Nephron progenitor cell (in vitro differentiated cells): Measurements from ENCODE around the gene CSNK1D.

ENCODE experiments used
- DNase-seq: peaks from one replicate; pipeline ENCODE4 v3.0.0; 2021
- H3K27ac Mint-ChIP-seq: 2 replicates; pipeline ENCODE4 v1.8.0; 2021; ENCODE audit warnings: mild to moderate bottlenecking, moderate library complexity, mixed read lengths
- H3K27me3 Mint-ChIP-seq: 2 replicates; pipeline ENCODE4 v1.8.0; 2021; ENCODE audit warnings: mild to moderate bottlenecking, low read depth, mixed read lengths; ENCODE audit not compliant: poor library complexity
- H3K36me3 Mint-ChIP-seq: 2 replicates; pipeline ENCODE4 v1.8.0; 2021; ENCODE audit warnings: low read depth, mixed read lengths
- H3K4me1 Mint-ChIP-seq: 2 replicates; pipeline ENCODE4 v1.8.0; 2021; ENCODE audit warnings: mixed read lengths
- H3K4me3 Mint-ChIP-seq: 2 replicates; pipeline ENCODE4 v1.8.0; 2021; ENCODE audit warnings: mild to moderate bottlenecking, moderate library complexity, mixed read lengths
- H3K9me3 Mint-ChIP-seq: 2 replicates; pipeline ENCODE4 v1.8.0; 2021; ENCODE audit warnings: mild to moderate bottlenecking, moderate library complexity, mixed read lengths
- TF ChIP-seq, protein P1 (sequence below): fragments of 200-600 bp; sonication (generic); IDR thresholded peaks from 2 replicates; pipeline ENCODE4 v1.5.0; 2021; ENCODE audit warnings: antibody characterized with exemption

The CSNK1D gene

GRCh38 chr17:82296511-82297279 lies 23.2 kb upstream of the CSNK1D start:
- H3K36me3 Mint-ChIP-seq, result no peaks in the 10 kb centered on the region
- no peak overlapping the region for H3K4me3 Mint-ChIP-seq
- H3K4me1 Mint-ChIP-seq, result peaks cover 60% of the 10 kb centered on the region
- no peak overlapping the region for H3K27ac Mint-ChIP-seq
- TF ChIP-seq, protein P1, sequence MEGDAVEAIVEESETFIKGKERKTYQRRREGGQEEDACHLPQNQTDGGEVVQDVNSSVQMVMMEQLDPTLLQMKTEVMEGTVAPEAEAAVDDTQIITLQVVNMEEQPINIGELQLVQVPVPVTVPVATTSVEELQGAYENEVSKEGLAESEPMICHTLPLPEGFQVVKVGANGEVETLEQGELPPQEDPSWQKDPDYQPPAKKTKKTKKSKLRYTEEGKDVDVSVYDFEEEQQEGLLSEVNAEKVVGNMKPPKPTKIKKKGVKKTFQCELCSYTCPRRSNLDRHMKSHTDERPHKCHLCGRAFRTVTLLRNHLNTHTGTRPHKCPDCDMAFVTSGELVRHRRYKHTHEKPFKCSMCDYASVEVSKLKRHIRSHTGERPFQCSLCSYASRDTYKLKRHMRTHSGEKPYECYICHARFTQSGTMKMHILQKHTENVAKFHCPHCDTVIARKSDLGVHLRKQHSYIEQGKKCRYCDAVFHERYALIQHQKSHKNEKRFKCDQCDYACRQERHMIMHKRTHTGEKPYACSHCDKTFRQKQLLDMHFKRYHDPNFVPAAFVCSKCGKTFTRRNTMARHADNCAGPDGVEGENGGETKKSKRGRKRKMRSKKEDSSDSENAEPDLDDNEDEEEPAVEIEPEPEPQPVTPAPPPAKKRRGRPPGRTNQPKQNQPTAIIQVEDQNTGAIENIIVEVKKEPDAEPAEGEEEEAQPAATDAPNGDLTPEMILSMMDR, result no peak
- DNase-seq, result no peak
- peaks cover 30% of the 10 kb centered on the region for H3K27me3 Mint-ChIP-seq
- H3K9me3 Mint-ChIP-seq, result no peaks in the 10 kb centered on the region

DNA sequence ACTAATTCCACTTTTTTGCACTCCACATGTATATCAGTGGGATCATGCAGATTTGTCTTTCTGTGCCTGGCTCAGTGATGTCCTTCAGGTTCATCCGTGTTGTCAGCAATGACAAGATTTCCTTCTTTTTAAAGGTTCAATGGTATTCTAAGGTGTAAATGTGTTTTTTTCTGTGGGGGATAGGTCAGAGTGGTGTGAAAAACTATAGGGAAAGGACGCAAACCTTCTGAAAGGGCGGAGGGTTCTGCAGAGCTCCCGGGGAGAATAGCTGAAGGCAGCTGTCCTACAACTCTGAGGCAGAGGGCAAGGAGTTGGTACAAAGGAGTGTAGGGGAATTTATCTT lies 21.9 kb upstream of the CSNK1D start:
- peaks cover 61% of the 10 kb centered on the region for H3K4me1 Mint-ChIP-seq
- H3K9me3 Mint-ChIP-seq, result no peaks in the 10 kb centered on the region
- TF ChIP-seq, protein P1, result no peak
- no peak for DNase-seq
- H3K27ac Mint-ChIP-seq, result no peak overlapping the region
- peaks cover 32% of the 10 kb centered on the region for H3K27me3 Mint-ChIP-seq
- H3K36me3 Mint-ChIP-seq, result no peaks in the 10 kb centered on the region
- H3K4me3 Mint-ChIP-seq, result peak overlapping the region; percentile 35

DNA sequence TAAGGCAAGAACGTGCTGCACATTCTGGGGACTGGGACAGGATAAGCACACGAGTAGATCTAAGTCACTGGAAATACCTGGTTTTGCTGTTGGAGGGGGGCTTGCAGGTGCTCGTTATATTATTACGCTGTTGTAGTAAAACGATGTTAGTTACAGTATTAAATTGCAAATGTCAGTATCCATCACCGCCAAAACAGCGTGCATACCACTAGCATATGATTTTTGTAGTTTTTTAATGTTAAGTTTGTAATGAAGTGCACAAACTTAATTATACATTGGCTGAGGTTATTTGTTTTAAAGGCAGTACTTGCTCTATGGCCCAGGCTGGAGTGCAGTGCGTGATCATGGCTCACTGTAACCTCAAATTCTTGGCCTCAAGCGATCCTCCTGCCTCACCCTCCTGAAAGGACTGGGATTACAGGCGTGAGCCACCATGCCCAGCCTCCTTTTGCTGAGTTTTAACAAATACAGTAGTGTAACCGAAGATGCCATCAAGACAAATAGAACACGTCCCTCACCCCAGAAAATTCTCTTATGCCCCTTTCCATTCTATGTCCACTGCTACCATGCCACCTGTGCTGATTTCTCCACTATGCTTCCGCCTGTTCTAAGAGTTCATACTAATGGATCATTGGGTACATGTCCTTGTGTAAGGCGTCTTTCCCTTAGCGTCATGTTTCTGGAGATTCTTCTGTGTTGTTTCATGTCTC lies 20.7 kb upstream of the CSNK1D start:
- Mint-ChIP-seq H3K36me3 (no peaks in the 10 kb centered on the region), H3K4me1 (peaks cover 61% of the 10 kb centered on the region), H3K27ac (peak overlapping the region; percentile 88), H3K9me3 (no peaks in the 10 kb centered on the region), H3K27me3 (peaks cover 32% of the 10 kb centered on the region), H3K4me3 (peak overlapping the region; percentile 82)
- TF ChIP-seq, protein P1, result no peak
- DNase-seq, result no peak

DNA sequence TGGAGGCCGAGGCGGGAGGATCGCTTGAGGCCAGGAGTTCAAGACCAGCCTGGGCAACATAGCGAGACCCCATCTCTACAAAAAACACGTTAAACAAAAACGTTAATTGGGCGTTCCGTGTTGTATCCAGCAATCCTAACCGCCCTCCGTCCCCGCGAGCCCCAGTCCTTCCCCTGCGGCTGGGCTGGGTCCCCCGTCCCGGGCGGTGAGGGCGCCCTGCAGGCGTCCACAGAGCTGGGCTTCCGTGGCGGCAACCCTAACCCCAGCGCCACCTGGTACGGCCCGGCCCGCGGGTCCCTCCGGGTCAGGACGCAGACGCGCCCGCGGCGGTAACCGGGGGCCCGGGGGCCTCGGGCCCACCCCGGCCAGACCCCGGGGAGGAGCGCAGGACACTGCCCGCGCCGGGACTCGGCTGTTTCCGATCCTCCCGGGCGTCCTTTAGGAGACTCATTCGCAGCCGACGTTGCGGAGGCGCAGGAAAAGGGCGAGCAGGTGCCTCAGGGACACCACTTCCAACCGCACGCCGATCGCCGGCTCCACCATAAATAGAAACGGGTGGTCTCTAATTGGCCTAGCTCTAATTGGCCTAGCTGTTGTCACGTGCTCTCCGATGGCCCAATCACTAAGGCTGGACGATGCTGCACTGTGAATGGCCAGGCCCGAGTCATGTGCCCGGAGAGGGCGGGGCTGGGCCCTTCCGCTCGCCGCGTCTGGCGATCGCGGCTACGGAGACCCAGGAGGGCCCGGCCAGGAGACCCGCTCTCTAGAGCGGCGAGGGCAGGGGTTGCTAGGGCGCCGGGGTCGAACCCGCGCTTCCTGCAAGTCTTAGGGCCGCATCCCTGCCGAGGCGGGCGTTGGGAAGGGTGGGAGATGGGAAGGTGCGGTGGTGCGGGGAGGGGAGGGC lies 19.0 kb upstream of the CSNK1D start:
- Mint-ChIP-seq H3K4me1 (peaks cover 59% of the 10 kb centered on the region), H3K27ac (peak overlapping the region; percentile 91), H3K4me3 (peak overlapping the region; percentile 82), H3K27me3 (peaks cover 35% of the 10 kb centered on the region), H3K36me3 (no peaks in the 10 kb centered on the region), H3K9me3 (peaks cover 8% of the 10 kb centered on the region)
- TF ChIP-seq, protein P1, result no peak
- peak; percentile 90 for DNase-seq

DNA sequence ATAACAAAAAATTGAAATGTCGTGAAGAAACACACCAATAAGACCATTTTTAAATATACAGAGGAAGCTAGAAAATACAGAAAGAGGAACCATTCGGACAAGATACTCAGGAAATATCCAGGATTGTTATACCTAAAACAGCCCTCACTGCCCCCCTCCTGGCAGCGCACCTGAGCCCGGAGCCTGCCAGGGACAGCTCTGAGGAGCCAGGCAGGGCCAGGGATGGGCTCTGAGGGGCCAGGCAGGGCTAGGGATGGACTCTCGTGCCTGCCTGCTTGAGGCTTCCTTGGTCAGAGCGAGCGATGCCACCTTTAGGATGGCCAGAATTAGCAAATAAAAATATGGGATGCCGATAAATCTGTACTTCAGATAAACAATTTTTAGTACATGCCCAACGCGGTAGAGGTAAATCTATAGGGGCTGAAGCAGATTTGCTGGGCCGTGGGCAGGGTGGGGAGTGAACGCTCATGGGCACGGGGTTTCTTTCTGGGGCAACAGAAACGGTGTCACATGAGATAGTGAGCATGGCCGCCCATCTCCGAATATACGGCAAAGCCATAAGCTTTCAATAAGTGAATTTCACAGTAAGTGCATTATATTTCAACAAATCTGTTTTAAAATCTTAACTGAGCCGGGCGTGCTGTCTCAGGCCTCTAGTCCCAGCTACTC lies 18.2 kb upstream of the CSNK1D start:
- no peak for DNase-seq
- Mint-ChIP-seq H3K4me3 (peak overlapping the region; percentile 77), H3K9me3 (peaks cover 16% of the 10 kb centered on the region), H3K27me3 (peaks cover 27% of the 10 kb centered on the region), H3K27ac (no peak overlapping the region), H3K4me1 (peaks cover 51% of the 10 kb centered on the region), H3K36me3 (no peaks in the 10 kb centered on the region)
- TF ChIP-seq, protein P1, result no peak
